Immature natural killer cell (primary cell): ENCODE data around the gene CABP4. TPM values are rescaled to one million over a fixed set of nuclear protein-coding genes. Genes with fewer than 3 reads are reported as not detected.

ENCODE experiments used
- DNase-seq, 3 donors: peaks; one replicate each; pipeline ENCODE4 v3.0.0; 2022; ENCODE audit warnings: mixed read lengths in 1 of 3
- H3K27ac Mint-ChIP-seq, 6 donors: one replicate each; pipeline ENCODE4 v1.8.0; 2020; ENCODE audit warnings: mixed read lengths in 6 of 6, mild to moderate bottlenecking in 5 of 6, inconsistent platforms in 4 of 6, moderate library complexity in 3 of 6
- H3K27me3 Mint-ChIP-seq, 3 donors: one replicate each; pipeline ENCODE4 v1.8.0; 2020 to 2021; ENCODE audit warnings: low read depth in 3 of 3, mild to moderate bottlenecking in 3 of 3, mixed read lengths in 3 of 3, moderate library complexity in 3 of 3, inconsistent platforms in 1 of 3
- H3K36me3 Mint-ChIP-seq, 3 donors: one replicate each; pipeline ENCODE4 v1.8.0; 2020; ENCODE audit warnings: mixed read lengths in 3 of 3, inconsistent platforms in 2 of 3, mild to moderate bottlenecking in 2 of 3
- H3K4me1 Mint-ChIP-seq, 2 donors: one replicate each; pipeline ENCODE4 v1.8.0; 2020; ENCODE audit warnings: inconsistent platforms in 2 of 2, mild to moderate bottlenecking in 2 of 2, mixed read lengths in 2 of 2, moderate library complexity in 1 of 2
- H3K4me3 Mint-ChIP-seq, 5 donors: one replicate each; pipeline ENCODE4 v1.8.0; 2020; ENCODE audit warnings: mild to moderate bottlenecking in 5 of 5, mixed read lengths in 5 of 5, inconsistent platforms in 3 of 5, moderate library complexity in 3 of 5
- H3K9me3 Mint-ChIP-seq, 6 donors: one replicate each; pipeline ENCODE4 v1.8.0; 2020; ENCODE audit warnings: mild to moderate bottlenecking in 6 of 6, mixed read lengths in 6 of 6, inconsistent platforms in 4 of 6, moderate library complexity in 3 of 6
- polyA plus RNA-seq, 3 donors: library from polyadenylated mRNA; unstranded; fragments of 300-500 nt; fragmentation: Illumina TruSeq; gene quantifications; one replicate each; pipeline ENCODE4 v1.2.3, GENCODE V29; 2021

CABP4 gene
- polyA plus RNA-seq, 3 donors from 2014 or later = 1.6 TPM; not detected in 2

GRCh38 chr11:67442504-67443404 is 12.4 kb upstream of the CABP4 start:
- H3K4me1 Mint-ChIP-seq = peaks cover 76% of the 10 kb centered on the region in 2 donors
- H3K4me3 Mint-ChIP-seq = peak overlapping the region; percentile 46 to 68 (median 64)
- no peak for DNase-seq
- H3K36me3 Mint-ChIP-seq = no peaks in the 10 kb centered on the region
- peak overlapping the region; percentile 59 to 93 (median 84) for H3K27ac Mint-ChIP-seq
- H3K9me3 Mint-ChIP-seq = no peaks in the 10 kb centered on the region
- peaks cover 4 to 16% (median 7%) of the 10 kb centered on the region in 3 donors for H3K27me3 Mint-ChIP-seq

- no peak for DNase-seq
- Mint-ChIP-seq H3K4me1 (peaks cover 53 to 61% of the 10 kb centered on the region in 2 donors), H3K27me3 (peaks cover 4 to 14% (median 9%) of the 10 kb centered on the region in 3 donors), H3K9me3 (no peaks in the 10 kb centered on the region), H3K36me3 (no peaks in the 10 kb centered on the region), H3K27ac (peak overlapping the region; percentile 83 to 94 (median 91)), H3K4me3 (peak overlapping the region; percentile 82 to 88 (median 84))
Observed at GRCh38 chr11:67445515-67445914, 9.6 kb upstream of the CABP4 start.

GRCh38 chr11:67448220-67448609 is 6.9 kb upstream of the CABP4 start:
- H3K27me3 Mint-ChIP-seq = peaks cover 9 to 18% (median 11%) of the 10 kb centered on the region in 3 donors
- no peaks in the 10 kb centered on the region for H3K9me3 Mint-ChIP-seq
- no peak overlapping the region for H3K4me3 Mint-ChIP-seq
- DNase-seq = no peak
- H3K36me3 Mint-ChIP-seq = no peaks in the 10 kb centered on the region
- H3K4me1 Mint-ChIP-seq = peaks cover 31 to 40% of the 10 kb centered on the region in 2 donors
- peak overlapping the region in 2 of 6 donors; percentile 40 to 73 for H3K27ac Mint-ChIP-seq

GRCh38 chr11:67449116-67449844 is 5.9 kb upstream of the CABP4 start:
- no peak overlapping the region for H3K4me3 Mint-ChIP-seq
- H3K4me1 Mint-ChIP-seq = peaks cover 24 to 33% of the 10 kb centered on the region in 2 donors

GRCh38 chr11:67450796-67451657 is 4.1 kb upstream of the CABP4 start:
- Mint-ChIP-seq H3K36me3 (no peaks in the 10 kb centered on the region), H3K4me1 (peaks cover 7 to 16% of the 10 kb centered on the region in 2 donors), H3K27ac (no peak overlapping the region), H3K4me3 (no peak overlapping the region), H3K9me3 (no peaks in the 10 kb centered on the region), H3K27me3 (peaks cover 2 to 13% (median 6%) of the 10 kb centered on the region in 3 donors)
- DNase-seq = no peak

More at GRCh38 chr11:67449116-67449844, 5.9 kb upstream of the CABP4 start:
- DNase-seq = no peak
- peak overlapping the region in 1 of 6 donors; percentile 6 for H3K27ac Mint-ChIP-seq
- H3K9me3 Mint-ChIP-seq = no peaks in the 10 kb centered on the region
- no peaks in the 10 kb centered on the region for H3K36me3 Mint-ChIP-seq
- H3K27me3 Mint-ChIP-seq = peaks cover 4 to 13% (median 5%) of the 10 kb centered on the region in 3 donors

GRCh38 chr11:67451658-67451976 is 3.5 kb upstream of the CABP4 start:
- H3K36me3 Mint-ChIP-seq = no peaks in the 10 kb centered on the region
- H3K4me3 Mint-ChIP-seq = no peak overlapping the region
- no peak for DNase-seq
- no peak overlapping the region for H3K27ac Mint-ChIP-seq
- H3K4me1 Mint-ChIP-seq = peaks cover 1 to 11% of the 10 kb centered on the region in 2 donors
- no peaks in the 10 kb centered on the region for H3K9me3 Mint-ChIP-seq
- H3K27me3 Mint-ChIP-seq = peaks cover 2 to 13% (median 6%) of the 10 kb centered on the region in 3 donors

- Mint-ChIP-seq H3K36me3 (no peaks in the 10 kb centered on the region), H3K27me3 (peaks cover 2 to 13% (median 6%) of the 10 kb centered on the region in 3 donors), H3K4me3 (no peak within 1 kb of the TSS), H3K9me3 (no peaks in the 10 kb centered on the region), H3K4me1 (peaks cover 0 to 10% of the 10 kb centered on the region in 2 donors), H3K27ac (no peak within 1 kb of the TSS)
- DNase-seq = no peak
Observed at GRCh38 chr11:67452141-67452952, 2.8 kb upstream of the CABP4 start, which contains the start of gene GPR152. TSS of gene GPR152 (minus strand) at chr11:67452729. CDS start at chr11:67452724, 5 bp downstream.

GRCh38 chr11:67453816-67454732 is 1.1 kb upstream of the CABP4 start:
- Mint-ChIP-seq H3K4me3 (no peak overlapping the region), H3K27me3 (peaks cover 2 to 12% (median 8%) of the 10 kb centered on the region in 3 donors), H3K9me3 (no peaks in the 10 kb centered on the region), H3K27ac (no peak overlapping the region), H3K4me1 (peaks cover 0 to 3% of the 10 kb centered on the region in 2 donors), H3K36me3 (no peaks in the 10 kb centered on the region)
- no peak for DNase-seq

GRCh38 chr11:67456068-67456705 is 1.0 kb downstream of the CABP4 start:
- H3K4me3 Mint-ChIP-seq = no peak overlapping the region
- H3K36me3 Mint-ChIP-seq = peaks cover 0 to 3% (median 0%) of the 10 kb centered on the region in 3 donors
- peaks cover 2 to 10% (median 7%) of the 10 kb centered on the region in 3 donors for H3K27me3 Mint-ChIP-seq
- no peak overlapping the region for H3K27ac Mint-ChIP-seq
- H3K9me3 Mint-ChIP-seq = no peaks in the 10 kb centered on the region
- H3K4me1 Mint-ChIP-seq = no peaks in the 10 kb centered on the region
- no peak for DNase-seq

- Mint-ChIP-seq H3K27me3 (peaks cover 0 to 5% (median 3%) of the 10 kb centered on the region in 3 donors), H3K27ac (no peak overlapping the region), H3K4me1 (no peaks in the 10 kb centered on the region), H3K4me3 (no peak overlapping the region), H3K36me3 (peaks cover 0 to 3% (median 0%) of the 10 kb centered on the region in 3 donors), H3K9me3 (no peaks in the 10 kb centered on the region)
- no peak for DNase-seq
Observed at GRCh38 chr11:67457453-67457852, 2.3 kb downstream of the CABP4 start.

GRCh38 chr11:67458266-67458665 is 3.1 kb downstream of the CABP4 start:
- H3K4me3 Mint-ChIP-seq = no peak overlapping the region
- H3K27ac Mint-ChIP-seq = no peak overlapping the region
- H3K4me1 Mint-ChIP-seq = peaks cover 0 to 2% of the 10 kb centered on the region in 2 donors
- no peak for DNase-seq
- H3K36me3 Mint-ChIP-seq = peaks cover 0 to 3% (median 0%) of the 10 kb centered on the region in 3 donors
- peaks cover 0 to 3% (median 2%) of the 10 kb centered on the region in 3 donors for H3K27me3 Mint-ChIP-seq
- no peaks in the 10 kb centered on the region for H3K9me3 Mint-ChIP-seq
